NCI-H1417 treated with DMSO at 0.1 percent for 48 hours (cell line): ENCODE data around the gene MAPRE3.
A peak's percentile ranks its signal among the peaks of the same experiment; 100 is the strongest.
"Not testable (repeated sequence)": the region's sequence is repeated elsewhere in the genome, so short reads cannot be mapped to it uniquely, and the experiment has no call there.

Experiments used
- DNase-seq: peaks from one replicate; lab custom pipeline; 2025; lab: John Stamatoyannopoulos, UW

MAPRE3 gene

DNA sequence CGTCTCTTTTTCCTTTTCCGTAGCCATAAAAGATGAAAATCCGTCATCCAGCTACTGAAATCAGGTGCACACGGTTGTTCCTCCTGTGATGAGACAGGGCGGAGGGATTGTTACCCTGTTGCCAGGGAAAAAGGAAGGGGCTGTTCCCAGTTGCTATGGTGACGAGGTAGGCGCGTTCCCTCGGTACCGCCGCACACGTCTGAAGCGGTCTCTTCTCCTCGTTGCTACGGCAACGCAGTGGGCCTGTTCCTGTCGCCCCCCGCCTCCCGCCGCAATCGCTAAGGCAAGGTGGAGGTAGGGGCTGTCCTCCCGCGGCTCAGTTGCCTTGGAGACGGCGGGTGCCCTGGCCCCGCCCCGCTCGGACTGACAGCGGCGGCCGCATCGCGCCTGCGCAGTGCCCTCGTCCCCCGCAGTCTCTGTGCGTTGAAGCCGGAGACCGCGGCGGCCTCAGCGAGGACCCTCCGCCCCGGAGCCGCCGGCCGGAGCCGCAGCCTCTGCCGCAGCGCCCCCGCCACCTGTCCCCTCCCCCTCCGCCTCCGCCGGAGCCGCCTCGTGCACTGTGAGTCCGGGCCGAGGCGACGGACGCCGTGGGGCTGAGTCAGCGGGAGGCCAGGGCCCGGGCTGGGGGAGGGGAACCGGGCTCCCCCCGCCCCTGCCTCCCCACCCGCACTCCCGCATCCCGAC, at the start of gene MAPRE3:
TSS of gene MAPRE3 (plus strand) at position 394 of the 684 bp plus-strand sequence. CDS start 51,582 bp downstream, outside the sequence.
- peak; percentile 89 for DNase-seq

DNA sequence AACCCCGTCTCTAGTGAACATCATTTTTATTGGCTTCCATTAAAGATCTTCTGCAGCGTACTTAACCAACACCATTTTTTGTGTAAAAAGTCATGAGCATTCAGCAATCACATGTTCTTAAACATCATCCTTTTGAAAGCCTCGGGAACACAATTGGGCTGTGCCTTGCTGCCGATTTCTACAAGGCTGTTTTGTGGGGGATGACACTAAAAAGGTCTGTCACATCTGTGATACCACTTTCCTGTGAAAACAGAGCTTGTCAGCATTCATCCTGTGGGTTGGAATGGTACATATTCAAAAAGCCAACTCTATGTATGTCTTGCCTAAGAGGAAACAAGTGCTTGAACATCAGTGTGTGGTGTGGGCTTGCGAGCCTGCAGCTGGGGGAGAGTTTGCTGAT, 49.1 kb upstream of the MAPRE3 start:
- DNase-seq, result no peak

DNA sequence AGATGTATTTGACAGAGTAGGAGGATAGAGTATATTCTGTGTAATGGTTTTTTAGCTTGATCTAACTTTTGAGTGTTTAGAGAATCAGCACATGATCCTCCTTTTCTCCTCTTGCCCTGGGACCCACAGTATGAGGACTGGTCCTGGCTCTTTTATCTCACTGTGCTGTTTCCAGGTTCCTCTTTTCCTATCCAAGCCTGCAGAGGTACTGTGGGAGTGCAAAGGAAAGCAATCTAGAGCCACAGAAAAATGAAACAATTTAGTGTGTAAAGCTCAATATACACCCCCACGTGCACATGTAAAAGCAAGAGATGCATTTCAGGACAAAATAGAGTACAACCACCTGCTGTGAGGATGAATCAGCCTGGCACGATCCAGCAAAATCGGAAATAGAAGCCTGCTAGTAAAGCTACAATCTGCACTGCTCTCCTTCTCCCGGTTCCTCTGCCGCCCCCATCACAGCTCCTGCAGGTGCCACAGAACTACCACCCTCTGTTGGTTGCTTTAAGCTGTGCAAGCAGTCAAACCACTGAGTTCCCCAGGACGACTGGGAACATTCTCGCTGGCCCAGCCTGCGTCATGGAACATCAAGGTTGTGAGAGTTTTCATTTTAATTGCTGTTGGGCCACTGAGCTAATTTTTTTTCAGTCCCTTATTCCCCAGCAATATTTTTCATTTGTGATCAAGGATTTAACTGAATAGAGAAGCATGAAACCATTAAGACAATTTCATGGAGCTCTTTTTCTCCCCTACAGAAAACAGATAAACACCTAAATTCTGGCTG, 47.8 kb upstream of the MAPRE3 start:
- peak; percentile 13 for DNase-seq

DNA sequence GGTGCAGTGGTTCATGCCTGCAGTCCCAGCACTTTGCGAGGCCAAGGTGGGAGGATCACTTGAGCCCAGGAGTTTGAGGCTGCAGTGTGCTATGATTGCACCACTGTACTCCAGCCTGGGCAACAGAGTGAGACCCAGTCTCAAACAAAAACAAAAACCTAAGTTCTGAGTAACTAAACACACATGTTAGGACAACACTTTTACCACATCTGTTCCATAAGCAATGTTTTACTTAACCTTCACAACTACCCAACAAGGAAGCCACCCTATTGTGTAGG, 47.3 kb upstream of the MAPRE3 start:
- DNase-seq, result not testable (repeated sequence)

DNA sequence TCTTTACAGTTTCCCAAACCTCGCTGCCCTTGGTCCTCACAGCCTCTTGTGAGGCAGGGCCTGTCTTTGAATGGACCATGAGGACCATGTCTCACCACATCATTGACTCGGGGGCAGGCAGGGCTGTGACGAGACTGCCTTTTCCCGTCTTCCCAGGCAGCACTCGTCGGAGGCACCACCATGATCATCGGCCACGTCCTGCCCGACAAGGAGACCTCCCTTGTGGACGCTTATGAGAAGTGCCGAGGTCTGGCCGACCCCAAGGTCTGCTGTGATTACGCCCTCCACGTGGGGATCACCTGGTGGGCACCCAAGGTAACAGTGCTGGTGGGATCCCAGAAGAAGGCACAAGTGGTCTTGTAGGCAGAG, 45.7 kb upstream of the MAPRE3 start:
- DNase-seq, result no peak

DNA sequence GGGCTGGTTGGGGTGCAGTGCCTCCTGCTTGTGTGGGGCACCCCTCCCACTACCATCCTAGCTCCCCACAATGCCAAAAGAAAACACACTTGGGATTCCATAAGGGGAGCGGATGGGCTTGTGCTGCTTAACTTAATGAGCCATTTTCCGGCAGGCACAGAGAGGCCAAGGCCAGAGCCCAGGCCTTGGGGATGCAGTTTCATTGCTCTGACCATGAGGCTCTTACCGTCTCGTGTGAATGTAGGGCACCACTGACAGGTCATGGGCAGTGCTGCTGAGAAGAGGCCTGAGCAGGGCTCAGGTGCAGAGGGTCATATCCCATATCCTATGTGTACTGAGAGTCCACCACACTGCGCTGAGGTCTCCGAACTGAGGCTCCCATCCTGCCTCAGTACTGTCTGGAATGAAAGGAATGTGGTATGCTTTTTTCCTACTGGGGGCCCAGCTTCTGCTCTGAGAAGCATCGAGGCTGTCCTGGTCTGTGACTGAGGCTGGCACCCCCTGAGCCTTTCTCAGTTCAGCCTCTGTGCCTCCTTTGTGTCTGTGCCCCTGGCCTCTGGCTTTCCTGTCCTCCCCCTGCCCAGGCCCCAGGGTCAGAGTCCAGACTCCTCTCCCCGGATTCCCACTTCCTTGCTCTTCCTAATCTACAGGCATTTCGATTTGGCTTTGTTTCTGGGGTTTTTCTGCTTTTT, 45.2 kb upstream of the MAPRE3 start:
- no peak for DNase-seq

DNA sequence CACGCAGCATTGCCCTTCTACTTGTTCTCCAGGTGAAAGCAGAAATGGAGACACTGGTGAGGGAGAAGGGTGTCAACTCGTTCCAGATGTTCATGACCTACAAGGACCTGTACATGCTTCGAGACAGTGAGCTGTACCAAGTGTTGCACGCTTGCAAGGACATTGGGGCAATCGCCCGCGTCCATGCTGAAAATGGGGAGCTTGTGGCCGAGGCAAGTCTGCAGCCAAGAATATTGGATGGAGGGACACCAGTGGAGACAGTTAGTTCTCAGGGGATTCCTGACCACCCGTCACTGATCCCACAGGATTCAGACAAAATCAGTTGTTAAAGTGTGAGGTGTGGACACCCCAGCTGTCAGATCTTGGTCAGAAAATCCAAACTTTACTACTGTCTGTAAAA, 43.2 kb upstream of the MAPRE3 start:
- DNase-seq, result no peak

DNA sequence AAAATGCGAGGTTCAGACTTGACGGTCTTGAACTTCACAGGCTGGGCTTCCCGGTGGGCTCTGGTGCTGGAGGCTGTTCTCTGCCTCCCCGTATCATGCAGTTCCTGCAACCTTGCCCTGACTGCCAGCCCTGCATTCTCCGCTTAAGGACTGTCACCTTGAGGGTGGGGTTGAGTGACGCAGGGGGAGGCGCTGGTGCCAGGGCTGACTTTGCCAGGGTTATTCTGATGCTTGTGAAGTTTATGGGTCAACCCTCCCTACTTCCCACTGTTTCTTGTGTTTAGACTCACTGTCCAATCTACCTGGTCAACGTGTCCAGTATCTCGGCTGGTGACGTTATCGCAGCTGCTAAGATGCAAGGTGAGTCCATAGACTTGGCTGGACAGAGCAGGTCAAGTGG, 37.5 kb upstream of the MAPRE3 start:
- no peak for DNase-seq

DNA sequence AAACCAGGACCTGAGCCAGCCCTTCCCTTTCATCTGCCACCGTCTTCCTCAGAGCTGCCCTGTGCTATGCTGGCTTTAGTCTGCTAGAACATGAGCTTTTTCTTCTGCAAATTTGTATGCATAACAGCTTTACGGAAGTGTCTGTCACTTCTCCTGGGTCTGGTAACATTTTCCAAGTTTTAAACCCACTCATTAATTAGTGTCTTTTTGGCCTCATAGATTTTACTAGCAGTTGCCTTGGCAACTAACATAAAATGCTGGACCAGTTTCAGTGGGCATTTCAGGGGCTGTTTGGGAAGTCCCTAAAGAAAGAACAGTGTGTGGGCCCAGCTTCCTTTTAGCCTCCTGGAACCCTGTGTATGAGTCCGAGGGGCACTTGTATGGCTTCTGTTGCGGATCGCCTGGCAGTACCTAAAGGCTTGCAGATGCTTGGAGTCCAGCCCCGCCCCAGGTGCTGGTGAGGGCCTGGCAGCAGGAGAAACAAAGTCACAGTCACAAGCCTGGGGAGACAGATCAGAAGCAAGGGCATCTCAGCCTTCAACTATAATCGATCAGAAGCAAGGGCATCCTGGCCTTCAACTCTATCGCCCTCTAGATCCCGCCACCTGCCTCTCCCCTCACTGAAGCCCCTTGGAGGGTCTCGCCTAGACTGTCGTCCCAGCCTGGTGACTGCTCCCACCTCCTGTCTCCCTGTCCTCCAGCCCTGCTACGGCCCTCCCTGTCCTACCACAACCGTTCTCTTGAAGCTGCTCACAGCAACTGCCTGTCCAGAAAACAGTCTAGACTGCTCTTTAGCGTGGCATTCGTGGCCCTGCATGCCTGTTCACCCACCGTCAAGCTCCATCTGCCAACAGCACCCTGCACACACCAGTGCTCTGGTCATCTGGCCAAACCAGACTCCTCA, 36.8 kb upstream of the MAPRE3 start:
- DNase-seq, result no peak

DNA sequence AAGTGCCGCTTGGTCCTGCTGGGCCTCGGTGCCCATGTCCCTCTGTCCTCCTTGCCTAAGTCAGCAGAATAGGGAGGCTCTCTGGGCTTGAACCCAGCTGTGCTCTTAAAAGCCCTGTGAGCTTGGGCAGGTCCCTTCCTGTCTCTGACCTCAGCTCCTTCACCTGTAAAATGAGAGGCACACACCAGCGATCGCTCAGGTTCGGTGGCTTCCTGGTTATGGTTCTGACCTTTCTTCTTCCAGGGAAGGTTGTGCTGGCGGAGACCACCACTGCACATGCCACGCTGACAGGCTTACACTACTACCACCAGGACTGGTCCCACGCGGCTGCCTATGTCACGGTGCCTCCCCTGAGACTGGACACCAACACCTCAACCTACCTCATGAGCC, 36.1 kb upstream of the MAPRE3 start:
- DNase-seq, result no peak

DNA sequence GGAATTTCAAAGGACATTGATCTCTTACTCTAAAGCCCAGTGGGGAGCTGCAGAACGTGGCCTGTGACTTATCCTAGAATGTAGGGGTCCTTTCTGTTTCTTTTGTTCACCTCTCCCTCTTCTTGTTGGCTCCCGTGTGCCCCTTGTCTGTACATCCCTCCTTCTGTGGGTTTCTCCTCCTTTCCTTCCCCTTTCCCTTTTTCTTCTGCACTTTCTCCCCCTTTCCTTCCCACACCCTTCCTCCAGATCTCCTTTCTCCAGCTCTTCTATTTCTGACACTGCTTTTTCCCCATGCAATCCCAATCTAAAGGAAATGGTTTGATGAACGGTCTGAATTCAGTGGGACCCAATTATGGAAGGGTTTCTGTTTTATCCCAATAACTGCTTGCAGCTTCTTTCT, 35.5 kb upstream of the MAPRE3 start:
- DNase-seq, result no peak

DNA sequence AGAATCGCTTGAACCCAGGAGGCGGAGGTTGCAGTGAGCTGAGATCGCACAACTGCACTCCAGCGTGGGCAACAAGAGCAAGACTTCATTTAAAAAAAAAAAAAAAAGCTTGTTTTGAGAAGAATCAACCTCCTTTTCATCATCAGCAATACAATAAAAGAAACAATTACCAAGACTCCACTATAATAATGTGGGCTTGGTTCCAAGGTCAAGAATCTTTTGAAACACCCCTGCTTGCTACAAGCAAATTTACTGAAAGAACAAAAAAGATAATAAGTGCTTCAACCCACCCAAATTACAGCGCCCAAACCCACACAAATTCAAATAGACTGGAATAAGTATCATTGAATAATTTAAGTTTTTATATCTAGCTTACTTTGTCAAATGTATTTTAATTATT, 33.6 kb upstream of the MAPRE3 start:
- no peak for DNase-seq

DNA sequence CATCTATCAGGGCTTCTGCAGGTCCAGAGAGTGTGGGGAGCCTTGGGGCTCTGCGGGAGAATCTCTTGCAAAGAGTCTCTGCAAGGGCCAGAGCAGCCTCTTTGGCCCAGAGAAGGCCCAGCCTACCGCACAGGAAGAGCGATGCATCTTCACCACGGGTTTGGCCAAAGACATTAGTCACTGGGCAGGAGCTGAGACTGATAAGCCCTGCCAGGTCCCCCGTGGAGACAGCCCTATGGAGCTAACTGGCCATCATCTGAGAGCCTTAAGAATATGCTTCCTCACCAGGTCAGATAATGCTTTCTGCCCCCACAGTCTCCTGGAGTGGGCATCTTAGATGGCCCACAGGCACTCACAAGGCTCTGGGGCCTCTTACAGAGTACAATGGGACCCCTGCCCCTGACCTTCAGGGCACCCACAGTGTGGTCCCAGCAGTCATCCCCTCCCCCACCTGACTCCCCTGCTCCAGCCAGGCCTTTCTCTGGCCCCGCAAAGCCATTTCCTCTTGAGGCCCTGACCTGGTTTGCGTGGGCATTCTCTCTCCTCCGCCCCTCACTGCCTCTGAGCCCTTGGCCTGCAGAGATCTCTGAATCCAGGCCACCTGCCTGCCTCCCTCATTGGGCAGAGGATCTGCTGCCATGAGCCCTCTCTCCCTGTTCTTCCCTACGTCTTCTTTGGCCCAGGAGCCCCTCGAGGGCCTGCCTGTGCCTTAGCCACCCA, 31.9 kb upstream of the MAPRE3 start:
- no peak for DNase-seq

DNA sequence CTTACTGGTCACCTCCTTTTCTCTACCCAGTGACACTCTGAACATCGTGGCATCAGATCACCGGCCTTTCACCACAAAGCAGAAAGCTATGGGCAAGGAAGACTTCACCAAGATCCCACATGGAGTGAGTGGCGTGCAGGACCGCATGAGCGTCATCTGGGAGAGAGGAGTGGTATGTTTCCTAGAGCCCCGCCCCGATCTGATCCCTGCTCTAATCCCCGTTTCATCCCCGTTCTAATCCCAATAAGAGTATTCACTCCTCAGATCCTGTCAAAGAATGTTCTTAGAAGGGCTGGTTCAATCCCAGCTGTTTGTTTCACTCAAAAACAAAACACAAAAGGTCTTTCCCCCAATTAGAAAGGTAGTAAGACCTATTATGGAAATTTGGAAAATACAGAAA, 30.4 kb upstream of the MAPRE3 start:
- DNase-seq, result no peak

DNA sequence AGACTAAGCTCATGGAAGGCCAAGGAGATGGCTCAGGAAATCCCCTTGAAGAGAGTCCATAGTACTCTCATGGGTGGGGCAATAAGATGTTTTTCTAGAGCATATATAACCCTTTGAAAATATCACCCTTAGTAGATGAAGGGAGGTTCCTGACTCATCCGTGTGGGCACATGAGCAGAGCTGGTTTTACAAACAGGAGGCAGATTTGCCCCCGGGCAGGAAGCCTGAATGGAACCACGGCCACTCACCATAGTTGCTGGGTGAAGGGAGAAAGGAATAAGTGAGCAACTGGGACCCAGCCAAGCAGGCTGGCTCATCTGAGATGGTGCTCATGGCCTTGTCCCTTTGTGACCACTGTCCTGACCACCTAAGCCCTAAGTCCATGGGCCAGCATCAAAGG, 29.0 kb upstream of the MAPRE3 start:
- DNase-seq, result no peak

DNA sequence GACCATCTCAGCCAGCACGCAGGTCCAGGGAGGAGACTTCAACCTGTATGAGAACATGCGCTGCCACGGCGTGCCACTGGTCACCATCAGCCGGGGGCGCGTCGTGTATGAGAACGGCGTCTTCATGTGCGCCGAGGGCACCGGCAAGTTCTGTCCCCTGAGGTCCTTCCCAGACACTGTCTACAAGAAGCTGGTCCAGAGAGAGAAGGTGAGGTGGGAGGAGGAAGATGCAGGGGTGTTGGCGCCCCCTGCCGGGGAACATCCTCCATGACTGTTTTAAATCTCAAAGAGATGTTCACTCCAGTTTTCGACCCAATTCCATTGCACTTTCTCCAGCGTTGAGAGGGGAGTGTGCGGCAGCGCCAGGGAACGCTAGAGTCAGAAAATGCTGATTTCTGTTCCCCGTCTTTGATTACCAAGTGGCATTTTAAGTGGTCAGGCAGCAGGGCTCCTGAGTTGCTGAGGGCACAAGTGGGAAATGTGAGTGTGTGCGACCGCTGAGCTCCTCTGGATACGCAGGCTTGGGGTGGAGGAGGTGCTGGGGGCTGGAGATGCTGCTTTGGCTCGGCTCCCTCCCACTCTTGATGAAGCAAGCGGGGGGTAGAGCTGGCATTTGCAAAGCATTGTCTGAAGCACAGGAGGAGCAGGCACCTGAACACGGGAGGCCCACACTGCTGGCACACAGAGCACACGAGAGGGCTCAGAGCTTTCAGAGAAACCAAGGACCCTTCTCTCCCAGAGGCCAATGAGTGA, 27.7 kb upstream of the MAPRE3 start:
- no peak for DNase-seq

DNA sequence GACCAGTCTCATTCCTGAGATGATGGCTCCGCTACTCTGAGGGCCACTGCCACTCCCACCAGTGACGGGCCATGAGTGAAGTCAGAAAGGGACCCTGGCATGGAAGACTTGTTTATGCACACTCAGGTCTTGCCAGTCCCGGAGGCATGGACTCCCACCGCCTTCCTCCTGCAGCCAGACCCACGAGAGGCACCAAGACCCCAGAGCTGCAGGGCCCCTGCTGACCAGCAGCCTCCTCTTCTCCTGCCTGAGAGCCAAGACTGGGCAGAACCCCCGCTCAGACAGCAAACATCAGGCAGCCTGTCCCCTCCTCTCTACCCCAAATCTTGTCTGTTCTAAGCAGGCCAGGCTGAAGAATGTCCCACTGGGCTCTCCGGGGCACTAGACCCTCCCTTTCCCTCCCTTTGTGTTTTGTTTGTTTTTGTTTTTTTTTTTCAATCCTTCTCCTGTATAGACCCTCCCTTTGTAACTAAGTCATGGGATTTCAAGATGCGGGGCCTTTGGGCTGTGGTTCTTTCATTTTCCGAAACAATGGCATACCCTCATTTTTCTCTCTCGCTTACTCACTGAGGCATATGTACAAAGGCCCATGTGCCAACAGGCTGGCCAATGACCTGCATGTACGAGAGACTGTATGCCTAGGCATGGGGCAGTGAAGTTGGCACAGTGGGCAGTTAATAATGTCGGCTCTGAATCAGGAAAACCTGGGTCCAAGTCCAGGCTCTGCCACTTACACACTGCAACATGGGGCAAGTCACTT, 24.3 kb upstream of the MAPRE3 start:
- no peak for DNase-seq

DNA sequence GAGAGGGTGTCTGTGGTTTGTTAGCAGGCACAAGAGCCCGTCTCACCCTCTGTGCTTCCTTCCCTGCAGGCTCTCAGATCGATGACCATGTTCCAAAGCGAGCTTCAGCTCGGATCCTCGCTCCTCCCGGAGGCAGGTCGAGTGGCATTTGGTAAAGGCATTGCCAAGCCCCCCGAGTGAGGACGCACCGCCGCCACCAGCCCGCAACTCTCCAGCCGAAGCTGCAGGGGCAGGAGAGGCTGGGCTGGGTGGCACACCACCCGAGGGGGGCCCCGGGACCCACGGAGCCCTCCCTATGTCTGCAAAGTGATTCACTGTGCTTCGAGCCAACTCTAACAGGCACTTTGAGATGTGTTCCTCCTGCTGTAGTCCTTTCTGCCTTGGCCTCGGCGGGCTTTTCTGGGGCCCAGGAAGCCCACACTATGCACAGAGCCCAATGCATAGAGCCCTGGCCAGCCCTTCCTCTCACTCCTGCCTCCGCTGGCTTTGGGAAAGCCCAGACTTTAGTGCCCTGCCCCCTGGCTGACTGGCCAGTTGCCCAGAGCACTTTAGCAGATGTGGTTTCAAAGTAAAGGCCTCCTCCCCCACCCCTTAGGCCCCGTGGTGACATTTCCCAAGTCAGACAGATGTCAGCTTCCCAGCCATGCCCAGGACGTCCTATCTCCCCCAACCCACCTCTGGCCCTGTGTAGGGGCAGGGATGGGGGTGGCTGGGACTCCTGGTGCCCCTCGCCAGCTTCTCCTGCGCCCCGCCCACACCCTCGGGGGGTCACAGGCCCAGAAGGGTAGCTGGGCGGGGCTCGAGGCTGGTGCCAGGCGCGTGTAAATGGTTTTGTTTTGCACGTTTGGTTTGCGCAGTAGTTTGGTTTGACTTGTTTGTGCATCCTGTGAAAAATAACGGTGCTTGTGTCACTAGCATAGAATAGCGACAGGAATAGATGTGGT, 23.3 kb upstream of the MAPRE3 start:
- no peak for DNase-seq

DNA sequence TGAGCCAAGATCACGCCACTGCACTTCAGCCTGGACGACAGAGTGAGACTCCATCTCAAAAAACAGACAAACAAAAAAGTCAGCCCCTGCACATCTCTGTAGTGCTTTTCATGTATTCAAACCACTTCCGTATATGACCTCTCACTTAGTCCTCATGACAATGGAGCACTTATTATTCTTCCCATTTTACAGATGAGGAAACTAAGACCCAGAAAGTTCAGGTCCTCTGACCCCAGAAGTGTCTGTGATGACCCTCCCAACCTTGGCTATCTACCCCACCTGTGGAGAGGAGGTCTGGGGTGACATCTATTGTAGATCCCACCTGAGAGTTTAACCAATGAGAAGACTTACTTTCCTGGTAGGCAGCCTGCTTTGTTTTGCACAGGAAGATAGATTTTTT, 21.6 kb upstream of the MAPRE3 start:
- DNase-seq, result no peak
